Stimulated activated CD4-positive, alpha-beta T cell treated with anti-CD3 and anti-CD28 coated beads, Interleukin-2, amount 100 ng/mL, for 4 hours (primary cell): ENCODE data around the gene COPG1.

Source experiments
- DNase-seq: peaks from one replicate; pipeline ENCODE4 v3.0.0-alpha.2; 2020; ENCODE audit warnings: low read depth

COPG1 gene

DNA sequence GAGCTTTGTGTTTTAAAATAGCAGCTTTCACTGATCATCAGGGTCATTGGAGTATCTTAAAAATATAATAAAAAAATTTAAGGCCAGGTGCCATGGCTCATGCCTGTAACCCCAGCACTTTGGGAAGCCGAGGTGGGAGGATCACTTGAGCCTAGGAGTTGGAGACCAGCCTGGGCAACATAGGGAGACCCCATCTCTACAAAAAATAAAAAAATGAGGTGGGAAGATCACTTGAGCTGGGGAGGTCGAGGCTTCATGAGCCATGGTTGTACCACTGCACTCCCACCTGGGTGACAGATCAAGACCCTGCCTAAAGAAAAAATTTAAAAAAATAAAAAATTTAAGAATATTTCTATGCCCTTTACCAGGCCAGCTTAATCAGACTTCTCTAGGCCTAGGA lies 30.8 kb downstream of the COPG1 start:
- no peak for DNase-seq

GRCh38 chr3:129281726-129282125 lies 32.3 kb downstream of the COPG1 start:
- DNase-seq: no peak

DNA sequence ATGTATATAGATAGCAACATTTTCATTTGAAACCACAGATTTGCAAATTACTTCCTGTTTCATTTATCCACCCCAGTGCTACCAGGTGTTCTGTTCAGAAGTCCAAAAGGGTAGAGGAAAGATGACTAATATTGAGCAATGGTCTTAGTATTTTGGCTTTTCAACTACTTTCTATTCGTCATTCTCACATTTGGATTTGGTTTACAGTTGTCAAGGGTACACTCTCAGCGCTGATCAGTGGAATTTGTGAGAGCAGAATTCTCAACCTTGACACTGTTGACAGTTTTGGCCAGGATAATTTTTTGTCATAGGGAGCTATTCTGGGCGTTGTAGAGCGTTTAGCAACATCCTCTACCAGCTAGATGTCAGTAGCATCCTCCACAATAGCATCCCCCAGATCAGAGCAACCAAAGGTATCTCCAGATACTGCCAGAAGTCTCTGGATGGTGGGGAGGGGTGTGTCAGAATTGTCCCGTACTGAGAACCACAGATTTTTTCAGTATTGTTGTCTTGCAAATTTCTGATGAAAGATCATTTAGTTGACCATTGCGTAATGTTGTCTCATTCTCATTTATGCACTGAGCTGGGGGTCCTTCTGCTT lies 33.4 kb downstream of the COPG1 start:
- peak; percentile 9 for DNase-seq

GRCh38 chr3:129286081-129286480 lies 36.7 kb downstream of the COPG1 start:
- no peak for DNase-seq

DNA sequence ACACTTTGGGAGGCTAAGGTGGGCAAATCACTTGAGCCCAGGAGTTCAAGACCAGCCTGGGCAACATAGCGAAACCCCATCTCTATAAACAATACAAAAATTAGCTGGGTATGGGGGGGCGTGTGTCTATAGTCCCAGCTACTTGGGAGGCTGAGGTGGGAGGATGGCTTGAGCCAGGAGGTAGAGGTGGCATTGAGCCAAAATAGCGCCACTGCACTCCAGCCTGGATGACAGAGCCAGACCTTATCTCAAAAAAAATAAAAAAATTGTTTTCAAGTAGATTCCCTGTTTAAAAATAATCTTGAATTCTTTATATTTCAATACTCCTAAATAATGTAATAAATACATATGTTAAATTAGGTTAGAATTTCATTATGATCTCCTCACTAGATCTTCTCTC lies 39.0 kb downstream of the COPG1 start:
- DNase-seq: no peak

GRCh38 chr3:129289201-129289921 lies 40.0 kb downstream of the COPG1 start:
- no peak for DNase-seq

- DNase-seq: no peak
Measured at GRCh38 chr3:129291236-129291886, 42.0 kb downstream of the COPG1 start.

- no peak for DNase-seq
Measured at GRCh38 chr3:129295286-129295685, 45.9 kb downstream of the COPG1 start.

DNA sequence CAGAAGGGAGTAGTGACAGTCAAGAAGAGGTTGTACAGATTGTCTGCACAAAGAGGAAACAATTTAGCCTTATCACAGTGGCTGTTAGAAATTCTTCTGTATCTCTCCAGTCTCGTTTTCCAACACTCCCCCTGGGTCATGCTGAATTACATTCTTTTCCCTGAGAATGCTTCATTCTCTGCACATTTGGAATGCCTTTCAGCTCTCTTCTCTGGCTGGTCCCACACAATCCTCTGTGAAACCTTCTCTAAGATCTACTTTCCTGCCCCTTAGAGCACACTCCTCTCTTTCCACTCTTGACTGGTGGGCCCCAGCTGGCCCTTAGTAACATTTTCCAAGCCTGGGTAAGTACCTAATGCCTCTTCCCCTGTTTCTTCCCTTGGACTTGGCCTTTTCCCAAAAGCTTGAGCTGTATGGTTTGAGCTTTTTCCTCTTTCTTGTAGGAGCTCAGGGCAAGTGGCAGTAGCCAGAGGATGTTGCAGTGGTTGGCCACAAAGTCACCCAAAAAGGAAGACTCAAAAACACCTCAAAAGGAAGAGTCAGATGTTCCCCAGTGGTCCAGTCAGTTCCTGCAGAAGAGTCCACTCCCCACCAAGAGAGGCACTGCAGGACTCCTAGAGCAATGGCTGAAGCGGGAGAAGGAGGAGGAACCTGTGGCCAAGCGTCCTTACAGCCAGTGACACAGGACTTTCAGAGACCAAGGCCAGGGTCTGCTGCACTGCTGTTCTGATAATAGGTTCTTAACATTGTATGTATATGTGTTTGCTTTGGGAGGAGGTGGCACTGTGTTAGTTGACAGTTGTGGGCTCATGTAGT lies 54.9 kb downstream of the COPG1 start:
- no peak for DNase-seq

DNA sequence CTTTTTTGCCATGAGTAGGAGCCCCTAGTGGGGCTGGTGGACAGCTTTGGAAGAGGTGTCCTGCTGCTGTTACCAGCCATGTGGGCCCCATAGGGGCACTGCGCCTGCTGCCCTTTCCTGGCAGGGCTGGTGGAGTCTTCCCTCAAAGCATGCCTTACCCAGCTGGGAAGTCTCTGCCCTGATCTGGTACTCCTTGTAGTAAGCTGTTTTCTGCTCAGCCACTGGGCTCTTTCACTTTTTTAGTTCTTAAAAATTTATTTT lies 55.5 kb downstream of the COPG1 start:
- DNase-seq: no peak

DNA sequence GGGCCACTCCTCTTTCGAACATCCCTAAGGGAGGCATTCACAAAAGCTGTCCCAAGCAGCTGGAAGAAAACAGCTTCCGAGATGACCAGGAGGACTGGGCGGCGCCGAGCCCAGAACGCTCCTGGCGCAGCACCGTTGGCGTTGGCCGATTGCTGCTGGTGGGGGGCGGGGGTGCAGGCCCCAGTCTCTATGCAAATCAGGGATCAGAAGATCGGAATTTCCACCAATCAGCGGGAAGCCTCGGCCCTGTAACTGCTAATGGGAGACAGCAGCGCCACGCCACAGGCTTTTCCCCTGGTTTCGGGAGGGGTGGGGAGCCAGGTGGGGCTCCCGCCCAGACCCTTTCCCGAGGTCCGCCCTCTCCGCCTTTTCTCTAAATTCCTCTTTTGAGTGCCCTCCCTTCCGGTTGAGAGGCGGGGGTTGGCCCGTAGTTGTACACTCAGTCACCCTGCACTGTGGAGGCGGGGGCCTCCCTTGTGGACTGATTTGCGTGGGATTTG lies 56.2 kb downstream of the COPG1 start:
- DNase-seq: peak; percentile 29

- no peak for DNase-seq
Measured at GRCh38 chr3:129308636-129309035, 59.2 kb downstream of the COPG1 start.

GRCh38 chr3:129310111-129311011 lies 61.0 kb downstream of the COPG1 start:
- DNase-seq: no peak

DNA sequence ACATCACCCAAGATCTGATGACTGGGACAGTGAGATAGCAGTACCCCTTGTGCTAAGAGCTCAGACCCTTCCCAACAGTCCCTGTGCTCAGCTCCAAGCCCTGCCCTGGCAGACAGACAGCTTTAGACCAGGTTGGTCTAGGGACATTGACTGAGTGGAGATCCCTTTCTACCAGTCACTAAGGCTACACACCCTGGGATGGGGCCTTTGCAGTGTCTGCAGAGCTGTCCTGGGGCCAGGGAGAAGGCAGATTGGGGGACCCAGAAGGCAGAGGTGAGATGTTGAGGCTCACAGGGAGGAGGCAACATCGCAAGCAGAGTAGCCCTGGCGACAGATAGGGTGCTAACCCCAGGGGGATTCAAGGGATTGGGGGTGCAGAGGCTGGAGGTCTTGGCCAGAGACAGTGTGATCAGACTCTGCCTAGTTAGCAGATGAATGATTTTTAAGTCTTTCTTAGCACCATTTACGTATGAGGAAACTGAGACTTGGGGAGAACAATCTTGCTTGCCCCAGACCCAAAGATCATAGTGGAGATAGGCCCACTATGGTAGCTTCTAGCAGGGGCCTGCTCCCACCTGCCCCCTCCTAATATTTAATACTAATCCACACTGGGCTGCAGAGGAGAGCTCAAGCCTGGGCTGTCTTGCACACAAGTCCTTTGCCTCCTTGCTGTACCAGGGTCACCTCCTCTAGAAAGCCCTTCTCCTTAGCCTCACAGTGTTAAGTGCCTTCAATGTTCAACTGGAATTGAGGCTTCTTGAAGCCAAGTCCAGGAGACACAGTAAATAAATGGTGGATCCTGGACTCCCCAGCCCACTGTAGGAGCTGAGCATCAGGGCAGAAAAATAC lies 61.9 kb downstream of the COPG1 start:
- no peak for DNase-seq

DNA sequence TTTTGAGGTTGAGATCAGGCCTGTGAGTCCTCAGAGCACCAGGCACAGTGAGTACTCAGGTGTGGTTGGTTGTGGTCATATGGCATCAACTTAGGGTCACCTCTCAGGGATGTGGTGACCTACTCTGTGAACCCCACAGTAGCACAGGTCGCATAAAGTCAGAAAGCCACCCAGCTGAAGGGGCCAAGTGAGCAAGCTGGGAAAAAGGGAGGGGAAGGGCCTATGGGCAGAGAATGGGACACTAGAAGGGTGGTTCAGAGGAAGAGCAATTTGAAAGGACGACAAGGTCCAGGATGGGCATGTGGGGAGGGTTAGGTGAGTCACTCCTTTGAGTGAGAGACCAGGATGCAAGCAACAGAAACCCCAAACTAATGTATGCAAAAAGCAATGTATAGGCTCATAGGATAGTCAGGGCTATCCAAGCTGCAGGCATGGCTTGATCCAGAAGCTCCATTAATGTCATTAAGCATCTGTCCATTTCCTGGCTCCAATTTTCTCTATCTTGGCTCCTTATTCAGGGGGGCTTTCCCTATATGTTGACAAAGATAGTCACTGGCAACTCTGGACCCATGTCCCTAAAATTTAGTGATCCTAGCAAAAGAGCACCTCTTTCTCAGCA lies 62.7 kb downstream of the COPG1 start:
- DNase-seq: no peak

DNA sequence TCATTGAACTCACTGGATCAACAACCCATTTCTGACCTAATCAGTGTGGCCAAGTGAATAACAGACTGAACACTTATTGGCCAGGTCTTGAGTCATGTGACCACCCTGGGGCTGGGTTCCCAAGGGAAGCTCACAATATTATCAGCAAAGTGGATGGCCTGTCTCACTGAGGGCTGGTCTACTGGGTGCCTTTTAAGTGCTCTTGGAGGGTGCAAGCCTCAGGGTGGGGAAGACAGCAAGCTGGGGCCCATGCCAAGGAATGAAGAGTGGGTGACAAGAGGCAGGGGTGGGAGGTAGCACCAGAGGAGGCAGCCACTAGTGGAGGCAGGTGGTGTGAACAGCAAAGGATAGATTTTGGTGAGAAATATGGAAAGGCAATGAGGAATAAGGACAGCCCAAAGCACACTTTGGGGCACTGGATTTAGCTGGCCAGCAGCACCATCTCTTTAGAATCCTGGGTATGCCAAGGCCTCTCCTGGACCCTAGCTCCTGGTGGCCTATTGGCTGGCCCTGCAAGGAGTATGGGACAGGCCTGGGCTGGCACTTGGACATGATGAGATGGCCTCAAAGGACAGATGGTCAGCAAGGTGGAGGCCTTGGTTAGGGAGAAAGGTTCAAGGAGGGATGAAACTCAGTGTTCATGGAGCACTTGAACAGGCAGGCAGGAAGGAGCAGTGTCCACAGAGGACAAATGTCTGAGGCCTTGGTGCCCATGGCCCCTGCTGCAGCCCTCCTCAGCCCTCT lies 63.4 kb downstream of the COPG1 start:
- DNase-seq: no peak

- no peak for DNase-seq
Measured at GRCh38 chr3:129313415-129313664, 63.9 kb downstream of the COPG1 start.

DNA sequence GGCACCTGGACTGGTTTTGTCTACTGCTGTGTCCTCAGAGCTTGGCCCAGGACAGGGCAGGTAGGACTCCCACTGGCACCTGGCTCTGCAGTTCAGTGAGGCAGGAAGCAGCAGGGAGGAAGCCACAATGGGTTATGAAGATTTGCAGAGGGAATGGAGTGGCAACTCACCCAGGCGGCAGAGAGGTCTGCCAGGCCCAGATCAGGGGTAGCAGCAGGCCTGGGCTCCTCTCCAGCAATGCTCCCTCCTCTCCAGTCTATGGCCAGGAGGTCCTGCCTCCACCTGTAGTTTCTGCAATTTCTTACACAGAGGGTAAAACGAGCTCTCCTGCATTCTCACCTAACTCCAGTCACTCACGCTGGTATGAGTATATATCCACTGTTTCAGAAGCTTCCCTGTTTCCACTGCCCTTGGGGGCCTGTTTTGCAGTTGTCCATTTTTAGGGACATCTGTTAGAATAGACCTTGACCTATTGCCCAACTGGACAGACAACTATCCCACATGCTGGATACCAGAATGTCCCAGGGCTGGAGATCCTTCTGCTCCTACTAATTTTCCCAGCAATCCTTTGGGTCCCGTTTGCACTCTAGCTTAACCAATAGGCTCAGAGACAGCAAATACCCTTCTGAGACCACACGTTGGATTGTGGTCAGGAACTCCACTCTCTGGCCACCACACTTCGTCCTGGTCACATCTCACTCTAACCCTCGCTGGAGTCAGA lies 64.4 kb downstream of the COPG1 start:
- DNase-seq: no peak
